GM18907 (cell line): ENCODE measurements around the gene GDPD5.

Source experiments
- ATAC-seq: cut with Tn5 transposase; IDR thresholded peaks from one replicate; pipeline ENCODE4 v1.9.1; 2021; ENCODE audit warnings: mild to moderate bottlenecking, moderate library complexity; ENCODE audit not compliant: unreplicated experiment

GDPD5 gene

DNA sequence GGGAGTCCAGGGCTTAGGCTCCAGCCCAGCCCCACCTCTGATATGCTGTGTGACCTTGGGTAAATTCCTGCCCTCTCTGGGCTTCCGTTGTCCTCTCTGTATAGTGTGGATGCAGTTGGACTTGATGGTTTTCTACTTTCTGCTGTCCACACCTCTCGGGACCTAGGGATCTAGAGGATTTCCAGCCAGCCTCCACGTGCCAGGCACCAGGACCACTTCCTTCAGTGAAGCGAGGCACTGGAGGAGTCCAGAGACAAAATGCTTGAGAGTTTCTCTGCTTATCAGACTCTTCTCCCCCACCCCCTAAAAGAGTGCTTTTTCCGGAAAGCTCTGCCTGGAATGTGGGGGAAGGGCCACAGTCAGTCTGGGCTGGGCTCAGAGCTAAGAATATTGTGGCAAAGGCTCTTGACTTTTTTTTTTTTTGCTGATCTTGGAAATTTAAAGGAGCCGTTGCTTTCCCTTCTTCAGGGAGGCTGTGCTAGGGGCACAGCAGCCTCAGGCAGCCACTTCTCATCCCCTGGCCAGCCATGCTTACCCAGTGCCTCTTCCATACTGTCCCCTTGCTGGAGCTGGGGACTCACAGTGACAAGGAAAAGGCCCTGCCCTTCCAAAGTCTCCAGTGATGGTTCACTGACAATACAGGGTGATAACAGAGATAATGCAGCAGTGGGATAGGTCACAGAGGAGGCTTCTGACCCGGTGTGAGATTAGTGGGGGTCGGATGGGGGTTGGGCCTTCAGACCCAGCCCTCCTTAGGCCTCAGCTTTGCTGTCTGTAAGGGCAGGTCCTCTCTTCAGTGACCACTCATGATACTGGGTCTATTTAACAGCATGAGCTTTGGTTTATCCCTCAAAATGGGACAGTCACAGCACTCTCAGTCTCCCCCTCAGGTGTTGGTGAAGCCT lies 33.5 kb upstream of the GDPD5 start:
- no peak for ATAC-seq

GRCh38 chr11:75557666-75558494 lies 32.1 kb upstream of the GDPD5 start:
- ATAC-seq: no peak

DNA sequence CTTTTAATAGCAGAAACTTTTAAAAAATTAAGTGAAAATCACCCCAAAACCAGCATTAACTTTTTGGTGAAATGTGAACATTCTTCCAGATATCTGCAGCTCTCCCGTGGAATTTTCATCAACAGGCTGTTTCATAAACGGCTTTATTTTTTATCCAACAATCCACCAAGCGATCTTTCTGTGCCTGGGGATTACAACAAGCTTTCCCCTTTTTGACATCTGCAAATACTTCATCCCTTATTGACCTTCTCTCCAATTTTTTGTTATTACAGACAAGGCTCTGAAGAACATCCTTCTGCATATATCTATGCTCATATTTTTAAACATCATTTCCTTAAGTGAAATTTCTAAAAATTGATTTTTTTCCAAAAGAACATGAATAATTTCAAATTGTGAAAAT lies 30.5 kb upstream of the GDPD5 start:
- ATAC-seq: no peak

DNA sequence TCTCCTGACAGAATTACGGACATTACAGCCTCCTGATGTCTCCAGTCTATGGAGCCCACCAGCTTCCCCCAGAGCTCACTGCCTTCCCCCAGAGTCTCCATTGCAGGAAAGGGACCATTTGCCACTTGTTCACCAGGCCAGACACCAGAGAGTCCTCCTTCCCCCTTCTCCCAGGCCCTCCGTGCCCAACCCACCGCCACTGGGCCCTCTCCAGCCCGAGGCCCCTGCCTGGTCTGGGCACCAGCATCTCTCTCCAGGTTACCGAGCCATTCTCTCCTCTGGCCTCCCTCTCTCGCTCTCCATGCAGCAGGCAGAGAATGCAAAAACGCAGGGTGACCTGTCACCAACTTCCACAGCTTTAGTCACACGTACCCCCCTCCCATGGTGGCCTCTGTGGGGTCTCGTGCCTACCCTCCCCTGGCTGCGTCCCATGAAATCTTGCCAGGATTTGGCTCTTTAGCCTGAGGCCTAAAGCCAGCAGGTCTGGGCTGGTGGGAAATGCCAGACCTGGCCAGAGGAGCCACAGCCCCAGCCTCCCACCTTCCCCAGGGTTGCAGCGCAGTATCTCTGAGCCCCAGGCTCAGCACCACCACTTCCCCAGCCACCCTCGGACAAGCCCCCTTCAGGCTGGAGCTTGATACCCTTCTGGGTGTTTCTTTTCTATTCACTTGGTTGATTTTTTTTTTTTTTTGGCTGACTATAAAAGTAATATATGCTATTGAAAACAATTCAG lies 29.5 kb upstream of the GDPD5 start:
- ATAC-seq: no peak

DNA sequence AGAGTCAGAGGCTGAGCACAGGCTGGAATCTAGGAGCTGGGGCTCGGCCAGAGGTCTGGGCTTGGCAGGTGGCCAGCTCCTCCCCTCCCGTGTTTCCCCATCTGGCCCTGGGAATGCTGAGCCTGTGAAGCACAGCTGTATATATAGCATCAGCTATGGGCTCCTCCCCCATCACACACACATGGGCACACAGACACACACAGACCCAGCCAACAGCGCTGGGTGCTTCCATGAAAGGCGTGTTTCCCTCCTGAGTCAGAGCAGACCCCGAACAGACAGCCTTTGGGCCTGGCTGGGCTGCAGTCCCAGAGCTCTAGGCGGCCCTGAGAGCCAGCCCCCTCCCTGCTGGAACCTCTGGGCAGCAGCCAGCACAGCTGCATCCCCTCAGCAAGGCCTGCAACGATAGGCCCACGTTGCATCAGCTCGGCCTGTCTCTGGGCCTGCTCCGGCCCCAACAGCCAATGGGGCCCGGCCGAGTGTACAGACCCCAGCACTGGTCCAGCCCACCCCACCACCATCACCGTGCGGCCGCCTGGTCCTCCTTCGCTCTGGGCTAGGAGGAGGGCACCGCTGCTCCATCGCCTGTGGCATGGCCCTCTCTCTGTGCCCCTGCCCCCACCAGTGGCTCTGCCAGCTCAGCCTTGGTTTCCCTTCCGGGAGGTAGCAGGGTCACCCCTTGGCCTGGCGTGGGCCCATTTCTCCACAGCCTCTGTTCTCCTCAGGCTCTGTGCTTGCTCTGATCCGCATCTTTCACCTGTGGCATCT lies 28.7 kb upstream of the GDPD5 start:
- no peak for ATAC-seq

GRCh38 chr11:75553889-75554257 lies 28.1 kb upstream of the GDPD5 start:
- no peak for ATAC-seq

DNA sequence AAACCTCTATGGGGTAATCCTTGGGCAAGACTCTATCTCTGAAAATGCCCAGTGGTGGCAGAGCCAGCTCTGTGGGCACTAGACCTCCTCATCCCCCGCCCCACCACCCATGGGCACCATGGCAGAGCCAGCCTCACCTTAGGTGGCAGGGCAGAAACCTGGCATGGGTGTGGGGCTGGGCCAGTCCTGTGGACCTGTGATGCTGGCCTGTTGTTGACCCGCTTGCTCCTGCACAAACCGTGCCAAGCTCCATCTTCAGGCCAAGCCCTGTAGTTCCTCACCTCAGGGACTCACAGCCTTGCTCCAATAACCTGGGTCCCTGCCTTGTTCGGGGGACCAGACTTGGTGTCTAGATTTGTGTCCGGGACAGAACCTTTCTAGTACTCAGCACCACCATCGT lies 27.4 kb upstream of the GDPD5 start:
- ATAC-seq: no peak

- no peak for ATAC-seq
Measured at GRCh38 chr11:75549370-75549958, 23.7 kb upstream of the GDPD5 start.

DNA sequence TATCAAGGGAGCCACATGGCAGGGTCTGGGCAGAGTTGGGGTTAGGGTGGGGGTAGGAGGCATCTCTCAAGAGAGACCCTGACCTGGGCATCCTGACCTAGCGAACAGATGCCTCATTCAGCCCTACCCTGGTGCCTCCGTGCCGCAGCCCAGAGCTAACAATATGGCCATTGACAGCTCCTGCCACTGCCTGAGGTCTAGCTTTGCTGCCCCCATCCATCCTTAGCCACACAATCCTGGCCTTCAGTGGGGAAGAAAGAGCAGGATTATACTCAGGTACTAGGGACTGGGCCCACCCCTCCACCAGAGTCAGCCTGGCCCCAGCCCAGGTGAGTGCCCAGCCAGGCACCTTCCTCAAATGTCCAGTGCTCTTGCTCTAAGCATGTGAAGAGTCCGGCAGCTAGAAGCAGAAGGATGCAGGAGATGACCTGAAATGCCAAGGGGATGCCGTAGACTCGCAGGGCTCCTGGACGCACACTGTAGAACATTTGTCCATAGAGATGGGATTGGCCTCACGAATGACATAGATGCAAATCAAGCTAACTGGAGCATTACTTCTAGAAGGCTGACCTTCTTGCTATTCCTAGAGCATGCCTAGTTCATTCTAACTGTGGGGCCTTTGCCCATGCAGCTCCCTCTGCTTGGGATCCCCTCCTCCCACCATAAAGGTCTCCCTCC lies 23.0 kb upstream of the GDPD5 start:
- ATAC-seq: no peak

- ATAC-seq: no peak
Measured at GRCh38 chr11:75547617-75548058, 21.9 kb upstream of the GDPD5 start.

DNA sequence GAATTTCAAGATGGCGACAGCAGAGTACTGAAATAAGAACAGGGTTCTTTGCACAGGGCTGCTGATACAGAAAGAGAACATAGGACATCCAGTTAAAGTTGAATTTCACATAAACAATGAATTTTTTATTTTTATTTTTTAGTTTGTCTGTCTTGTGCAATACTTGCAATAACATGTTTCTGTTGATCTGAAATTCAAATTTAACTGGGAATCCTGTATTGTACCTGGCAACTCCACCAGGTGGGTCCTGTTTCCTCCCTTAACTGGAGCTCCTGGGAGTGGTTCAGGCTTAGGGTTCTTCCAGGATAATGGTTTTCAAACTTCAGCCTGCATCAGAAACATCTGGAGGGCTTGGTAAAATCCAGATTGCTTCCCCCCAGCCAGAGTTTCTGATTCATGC lies 21.4 kb upstream of the GDPD5 start:
- ATAC-seq: no peak

- no peak for ATAC-seq
Measured at GRCh38 chr11:75543806-75544205, 18.1 kb upstream of the GDPD5 start.

GRCh38 chr11:75542088-75542438 lies 16.3 kb upstream of the GDPD5 start:
- no peak for ATAC-seq

DNA sequence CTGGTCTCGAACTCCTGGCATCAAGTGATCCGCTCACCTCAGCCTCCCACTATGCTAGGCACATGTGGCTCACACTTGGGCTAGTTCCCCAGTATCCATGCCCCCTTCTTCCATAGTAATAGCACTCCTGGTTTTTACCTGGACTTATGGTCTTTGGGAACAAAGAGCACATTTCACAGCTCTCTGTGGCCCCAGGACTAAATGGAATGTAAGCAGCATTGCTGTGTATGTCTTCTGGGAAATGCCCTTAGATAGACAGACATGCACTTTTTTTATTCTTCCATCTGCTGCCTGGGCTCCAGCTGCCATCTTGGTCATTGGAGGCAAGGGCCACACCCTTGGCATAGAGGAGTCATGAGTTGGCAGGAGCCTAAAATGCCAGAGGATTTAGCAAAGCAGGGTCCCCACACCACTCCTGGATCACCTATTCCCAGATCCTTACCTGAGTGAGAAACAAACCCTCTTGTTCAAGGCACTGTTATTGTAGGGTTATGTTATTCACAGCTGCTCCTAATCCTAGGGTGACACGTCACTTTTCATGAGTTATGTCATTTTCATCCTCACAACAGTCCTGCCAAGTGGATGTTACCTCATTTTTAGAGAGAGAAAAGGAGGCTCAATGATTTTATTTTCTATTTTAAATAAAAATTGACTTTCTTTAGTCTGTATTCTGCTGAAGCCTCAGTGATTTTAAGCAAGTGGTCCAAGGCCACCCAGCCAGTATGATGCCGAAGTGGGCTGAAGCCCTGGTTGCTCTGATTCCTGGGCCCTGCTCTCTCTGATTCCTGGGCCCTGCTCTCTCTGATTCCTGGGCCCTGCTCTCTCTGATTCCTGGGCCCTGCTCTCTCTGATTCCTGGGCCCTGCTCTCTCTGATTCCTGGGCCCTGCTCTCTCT lies 15.7 kb upstream of the GDPD5 start:
- no peak for ATAC-seq

DNA sequence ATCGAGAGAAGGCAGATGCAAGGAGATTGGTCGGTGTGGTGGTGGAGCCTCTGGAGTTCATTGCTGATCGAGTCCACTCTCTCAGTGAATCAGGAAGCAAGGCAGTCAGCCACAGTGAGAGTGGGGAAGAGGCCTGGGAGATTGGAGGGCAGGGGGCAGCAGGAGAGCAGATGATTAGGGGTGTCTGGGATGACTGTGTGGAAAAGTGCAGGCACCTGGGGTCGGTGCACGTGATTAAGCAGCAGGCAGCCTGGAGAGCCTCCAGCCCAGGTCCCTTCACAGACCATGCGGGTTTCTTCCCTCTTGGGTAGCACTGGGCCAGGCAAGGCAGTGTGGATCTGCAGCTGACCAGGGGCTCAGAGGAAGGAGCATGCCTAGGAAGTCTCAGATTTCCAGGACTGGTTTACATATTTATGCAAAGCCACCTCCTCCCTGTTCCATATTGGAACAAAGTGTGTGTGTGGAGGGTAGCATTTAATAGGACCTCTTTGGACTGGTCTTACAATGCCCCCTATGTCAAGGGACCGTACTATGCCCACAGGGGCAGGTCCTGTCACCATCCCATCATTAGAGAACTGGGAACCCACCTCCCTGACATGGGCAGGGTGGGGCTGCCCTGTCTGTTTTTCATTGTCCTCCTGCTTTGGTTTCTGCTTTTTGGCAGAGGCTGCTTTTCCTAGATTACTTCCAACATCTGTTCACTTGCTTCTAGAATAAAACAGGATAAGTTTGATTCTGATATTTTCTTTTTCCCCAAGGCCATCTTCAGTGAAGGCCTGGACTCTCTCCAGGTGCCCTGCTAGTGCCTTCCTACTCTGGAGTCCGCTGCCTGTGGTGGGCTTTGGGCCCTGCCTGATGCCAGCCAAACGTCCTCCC lies 14.0 kb upstream of the GDPD5 start:
- no peak for ATAC-seq

DNA sequence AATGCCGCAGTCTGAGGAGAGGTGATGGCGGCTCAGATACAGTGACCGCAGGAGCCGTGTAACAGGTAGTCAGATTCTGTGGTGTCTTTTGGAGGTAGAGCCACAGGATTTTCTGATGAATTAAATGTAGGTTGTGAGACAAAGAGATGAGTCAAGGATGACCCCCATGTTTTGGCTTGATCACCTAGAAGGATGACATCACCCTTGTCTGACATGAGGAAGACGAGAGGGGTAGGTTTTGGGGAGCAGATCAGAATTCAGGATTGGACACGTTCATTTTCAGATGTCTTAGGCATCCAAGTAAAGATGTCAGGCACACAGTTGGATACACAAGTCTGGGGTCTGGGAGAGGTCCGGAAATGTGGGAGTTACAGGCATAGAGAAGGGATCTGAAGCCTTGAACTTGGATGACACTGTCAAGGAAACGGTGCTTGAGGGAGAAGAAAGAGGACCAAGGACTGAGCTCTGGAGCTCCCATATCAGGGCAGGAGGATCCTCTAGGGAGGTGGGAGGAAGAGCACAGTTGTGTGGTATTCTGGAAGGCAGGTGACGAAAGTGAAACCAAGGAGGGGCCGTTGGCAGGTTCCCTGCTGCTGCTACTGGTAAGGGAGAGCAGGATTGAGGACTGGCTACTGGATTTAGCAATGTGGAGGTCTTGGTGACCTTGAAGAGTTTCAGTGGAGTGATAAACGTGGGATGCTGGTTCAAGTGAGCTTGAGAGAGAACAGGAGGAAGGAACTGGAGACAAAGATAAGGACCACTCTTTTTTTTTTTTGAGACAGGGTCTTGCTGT lies 12.6 kb upstream of the GDPD5 start:
- ATAC-seq: no peak

- ATAC-seq: no peak
Measured at GRCh38 chr11:75537740-75538139, 12.0 kb upstream of the GDPD5 start.
